Upper lobe of left lung (tissue), 6 donors: Measurements from ENCODE around the gene EFNA3. TPM values are rescaled to one million over a fixed set of nuclear protein-coding genes. Genes with fewer than 3 reads are reported as not detected.

ENCODE experiments used
- ATAC-seq, 2 donors: fragments of 200-7000 bp; cut with Tn5 transposase; one replicate each; pipeline ENCODE4 v1.9.1; 2022; ENCODE audit warnings: mild to moderate bottlenecking in 2 of 2, moderate library complexity in 2 of 2; ENCODE audit not compliant: low FRiP score in 2 of 2
- DNase-seq, 2 donors: peaks; one replicate each; pipeline ENCODE4 v3.0.0-alpha.2; 2019 to 2020
- H3K27ac ChIP-seq, 4 donors: fragments of 200-600 bp; sonication (generic); one replicate each; pipeline ENCODE4 v1.5.1; 2016 to 2019
- H3K27me3 ChIP-seq, 4 donors: fragments of 200-600 bp; sonication (generic); one replicate each; pipeline ENCODE4 v1.5.1; 2017 to 2019
- H3K36me3 ChIP-seq, 4 donors: fragments of 200-600 bp; sonication (generic); one replicate each; pipeline ENCODE4 v1.5.1; 2016 to 2019
- H3K4me1 ChIP-seq, 4 donors: fragments of 200-600 bp; sonication (generic); one replicate each; pipeline ENCODE4 v1.5.1; 2018 to 2019
- H3K4me3 ChIP-seq, 4 donors: fragments of 200-600 bp; sonication (generic); one replicate each; pipeline ENCODE4 v1.5.1; 2017 to 2019; ENCODE audit warnings: mild to moderate bottlenecking in 2 of 4, moderate library complexity in 1 of 4
- H3K9me3 ChIP-seq, 4 donors: fragments of 200-600 bp; sonication (generic); one replicate each; pipeline ENCODE4 v1.5.1; 2018 to 2019
- CTCF ChIP-seq, 6 experiments: fragments of 450-650 bp in 4 of 6; fragments of 200-600 bp in 2 of 6; sonication (generic) in 2 of 6; IDR thresholded peaks; one replicate each; pipeline ENCODE4 v1.5.1; 2016 to 2019; ENCODE audit warnings: antibody characterized with exemption in 6 of 6
- EP300 ChIP-seq, 4 donors: sonication (generic); formaldehyde crosslinking; IDR thresholded peaks; one replicate each; pipeline ENCODE4 v1.5.1; 2017; ENCODE audit warnings: antibody characterized with exemption in 4 of 4, control low read depth in 2 of 4
- POLR2A ChIP-seq, 4 donors: fragments of 450-650 bp; IDR thresholded peaks; one replicate each; pipeline ENCODE4 v1.5.1; 2016 to 2017; ENCODE audit warnings: antibody characterized with exemption in 4 of 4, mild to moderate bottlenecking in 2 of 4
- POLR2AphosphoS5 ChIP-seq, 2 donors: sonication (generic); formaldehyde crosslinking; IDR thresholded peaks; one replicate each; pipeline ENCODE4 v1.5.1; 2017; ENCODE audit warnings: antibody characterized with exemption in 2 of 2
- WGBS, 2 donors: methylation state at CpG; one replicate each; pipeline ENCODE4 v1.1.5; 2017 to 2018; 5-methylcytosine and 5-hydroxymethylcytosine counted together
- total RNA-seq, 6 donors: library from RNA; depleted of rRNA in 4 of 6; stranded (reverse); fragments of >200 nt in 4 of 6; gene quantifications; one replicate each; pipeline versions ENCODE4 v1.1.0 to v1.2.1, GENCODE V29; 2016 to 2021
- donor health status: DM: no; HTN: no; CAD: no; lungs with moderate emphysema.
- donor health status: DM: no; HTN: yes; CAD: no; lungs with severe emphysema.

EFNA3 gene
- total RNA-seq, 6 donors from 2014 or later, result 0.33 to 2.1 (median 1.4) TPM

- Histone ChIP-seq H3K4me1 (peaks cover 13 to 21% (median 17%) of the 10 kb centered on the region in 4 donors), H3K27me3 (no peaks in the 10 kb centered on the region), H3K4me3 (no peak overlapping the region), H3K36me3 (no peaks in the 10 kb centered on the region), H3K9me3 (no peaks in the 10 kb centered on the region), H3K27ac (peak overlapping the region; percentile 6 to 77 (median 72))
- no peak for DNase-seq
- no peak for ATAC-seq
- no peak for TF ChIP-seq POLR2A (IDR thresholded peaks at IDR 0.05)
- TF ChIP-seq POLR2AphosphoS5 (IDR thresholded peaks at IDR 0.05), result no peak
- TF ChIP-seq EP300 (IDR thresholded peaks at IDR 0.05), result no peak
- no peak for TF ChIP-seq CTCF (IDR thresholded peaks at IDR 0.05)
- 56 to 73% methylated on average over 2 of the region's 2 CpGs for WGBS, 2 donors
These were observed 15.9 kb downstream of the EFNA3 start for GRCh38 chr1:155094622-155094948.

- no peak for TF ChIP-seq POLR2A (IDR thresholded peaks at IDR 0.05)
- Histone ChIP-seq H3K9me3 (no peaks in the 10 kb centered on the region), H3K4me1 (peaks cover 3 to 14% (median 8%) of the 10 kb centered on the region in 4 donors), H3K27me3 (no peaks in the 10 kb centered on the region), H3K27ac (no peak overlapping the region), H3K4me3 (no peak overlapping the region), H3K36me3 (no peaks in the 10 kb centered on the region)
- no peak for ATAC-seq
- DNase-seq, result no peak
- 82 to 92% methylated on average over 7 of the region's 7 CpGs for WGBS, 2 donors
These were observed 20.7 kb downstream of the EFNA3 start for GRCh38 chr1:155099331-155099730.

- H3K4me1 ChIP-seq, result peaks cover 3 to 29% (median 15%) of the 10 kb centered on the region in 4 donors
- no peak for DNase-seq
- H3K27me3 ChIP-seq, result no peaks in the 10 kb centered on the region
- H3K4me3 ChIP-seq, result no peak overlapping the region
- no peak overlapping the region for H3K27ac ChIP-seq
- no peak for TF ChIP-seq EP300 (IDR thresholded peaks at IDR 0.05)
- no peak for TF ChIP-seq CTCF (IDR thresholded peaks at IDR 0.05)
- TF ChIP-seq POLR2A (IDR thresholded peaks at IDR 0.05), result no peak
- no peak for TF ChIP-seq POLR2AphosphoS5 (IDR thresholded peaks at IDR 0.05)
- H3K9me3 ChIP-seq, result no peaks in the 10 kb centered on the region
- 74 to 75% methylated on average over 9 of the region's 9 CpGs for WGBS, 2 donors
- H3K36me3 ChIP-seq, result no peaks in the 10 kb centered on the region
- ATAC-seq, result no peak
These were observed 24.7 kb downstream of the EFNA3 start for GRCh38 chr1:155103325-155103724.

GRCh38 chr1:155104605-155105534, 26.2 kb downstream of the EFNA3 start:
- H3K27me3 ChIP-seq, result no peaks in the 10 kb centered on the region
- DNase-seq (no peak), ATAC-seq (no peak)
- H3K4me1 ChIP-seq, result peaks cover 3 to 34% (median 15%) of the 10 kb centered on the region in 4 donors
- no peak for TF ChIP-seq CTCF (IDR thresholded peaks at IDR 0.05)
- no peak for TF ChIP-seq POLR2A (IDR thresholded peaks at IDR 0.05)
- TF ChIP-seq POLR2AphosphoS5 (IDR thresholded peaks at IDR 0.05), result no peak
- no peak for TF ChIP-seq EP300 (IDR thresholded peaks at IDR 0.05)
- 63 to 66% methylated on average over 7 of the region's 7 CpGs for WGBS, 2 donors
- peak overlapping the region; percentile 53 to 81 (median 74) for H3K27ac ChIP-seq
- H3K36me3 ChIP-seq, result no peaks in the 10 kb centered on the region
- no peak overlapping the region for H3K4me3 ChIP-seq
- H3K9me3 ChIP-seq, result no peaks in the 10 kb centered on the region

- no peak overlapping the region for H3K4me3 ChIP-seq
- H3K27me3 ChIP-seq, result no peaks in the 10 kb centered on the region
- 28 to 56% methylated on average over 7 of the region's 7 CpGs for WGBS, 2 donors
- no peaks in the 10 kb centered on the region for H3K36me3 ChIP-seq
- TF ChIP-seq EP300 (IDR thresholded peaks at IDR 0.05), result peak in 2 of 4 donors; percentile 44 to 87
- TF ChIP-seq POLR2AphosphoS5 (IDR thresholded peaks at IDR 0.05), result peak; percentile 45 to 75
- TF ChIP-seq CTCF (IDR thresholded peaks at IDR 0.05), result no peak
- TF ChIP-seq POLR2A (IDR thresholded peaks at IDR 0.05), result no peak
- H3K4me1 ChIP-seq, result peaks cover 3 to 34% (median 15%) of the 10 kb centered on the region in 4 donors
- peak in 1 of 2 donors; percentile 91 for DNase-seq
- peak overlapping the region; percentile 53 to 81 (median 74) for H3K27ac ChIP-seq
- peak; percentile 69 to 93 for ATAC-seq
- H3K9me3 ChIP-seq, result no peaks in the 10 kb centered on the region
These were observed 27.0 kb downstream of the EFNA3 start for GRCh38 chr1:155105604-155106011.
